DND-41 (cell line): ENCODE measurements around the gene CALY.

ENCODE experiments used
- EZH2 ChIP-seq: IDR thresholded peaks from 3 replicates; pipeline ENCODE4 v1.6.1; 2012; ENCODE audit warnings: borderline replicate concordance, low read depth, mild to moderate bottlenecking, moderate library complexity, low read length, inconsistent platforms; ENCODE audit not compliant: severe bottlenecking
- TF ChIP-seq, protein P1 (sequence below): IDR thresholded peaks from 2 replicates; pipeline ENCODE4 v1.5.1; 2012; ENCODE audit warnings: borderline replicate concordance, low read length, moderate library complexity, mild to moderate bottlenecking; ENCODE audit not compliant: poor library complexity, severe bottlenecking; ENCODE audit errors: extremely low read depth

DNA sequence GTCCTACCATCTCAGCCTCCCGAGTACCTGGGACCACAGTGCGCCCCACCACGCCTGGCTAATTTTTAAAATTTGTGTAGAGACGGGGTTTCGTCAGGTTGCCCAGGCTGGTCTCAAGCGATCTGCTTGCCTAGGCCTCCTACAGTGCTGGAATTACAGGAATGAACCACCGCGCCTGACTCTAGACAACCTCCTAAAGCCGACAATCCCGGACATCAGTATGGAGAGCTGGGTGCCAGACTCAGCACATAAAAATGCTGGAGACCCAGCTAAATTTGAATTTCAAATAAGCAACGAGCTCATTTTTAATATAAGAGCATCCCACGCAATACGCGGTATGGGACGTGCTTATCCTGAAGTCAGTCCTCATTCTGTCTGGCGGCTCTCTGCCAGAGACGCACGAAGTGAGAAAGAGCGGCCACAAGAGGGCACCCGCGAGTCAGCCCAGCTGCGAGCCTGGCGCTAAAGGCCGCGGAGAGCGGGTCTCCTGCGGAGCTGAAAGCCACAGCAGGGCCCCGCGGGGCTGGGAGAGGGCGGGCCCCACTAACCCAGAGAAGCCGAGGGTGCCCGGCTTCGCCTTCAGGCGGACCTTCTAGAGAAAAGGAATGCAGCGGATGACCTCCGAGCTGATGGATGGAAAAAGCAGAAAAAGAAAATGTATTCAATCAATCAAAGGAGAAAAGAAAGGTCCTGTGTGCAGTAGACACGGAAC is 7.0 kb downstream of the CALY start:
- TF ChIP-seq, protein P1, sequence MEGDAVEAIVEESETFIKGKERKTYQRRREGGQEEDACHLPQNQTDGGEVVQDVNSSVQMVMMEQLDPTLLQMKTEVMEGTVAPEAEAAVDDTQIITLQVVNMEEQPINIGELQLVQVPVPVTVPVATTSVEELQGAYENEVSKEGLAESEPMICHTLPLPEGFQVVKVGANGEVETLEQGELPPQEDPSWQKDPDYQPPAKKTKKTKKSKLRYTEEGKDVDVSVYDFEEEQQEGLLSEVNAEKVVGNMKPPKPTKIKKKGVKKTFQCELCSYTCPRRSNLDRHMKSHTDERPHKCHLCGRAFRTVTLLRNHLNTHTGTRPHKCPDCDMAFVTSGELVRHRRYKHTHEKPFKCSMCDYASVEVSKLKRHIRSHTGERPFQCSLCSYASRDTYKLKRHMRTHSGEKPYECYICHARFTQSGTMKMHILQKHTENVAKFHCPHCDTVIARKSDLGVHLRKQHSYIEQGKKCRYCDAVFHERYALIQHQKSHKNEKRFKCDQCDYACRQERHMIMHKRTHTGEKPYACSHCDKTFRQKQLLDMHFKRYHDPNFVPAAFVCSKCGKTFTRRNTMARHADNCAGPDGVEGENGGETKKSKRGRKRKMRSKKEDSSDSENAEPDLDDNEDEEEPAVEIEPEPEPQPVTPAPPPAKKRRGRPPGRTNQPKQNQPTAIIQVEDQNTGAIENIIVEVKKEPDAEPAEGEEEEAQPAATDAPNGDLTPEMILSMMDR = peak; percentile 91
- TF ChIP-seq EZH2 = no peak
